HG03565 (cell line): ENCODE results near the gene GALNT14.
"Not testable (repeated sequence)": the region's sequence is repeated elsewhere in the genome, so short reads cannot be mapped to it uniquely, and the experiment has no call there.

Experiments
- ATAC-seq: cut with Tn5 transposase; IDR thresholded peaks from one replicate; pipeline ENCODE4 v1.9.1; 2021; ENCODE audit warnings: mild to moderate bottlenecking, moderate library complexity; ENCODE audit not compliant: unreplicated experiment

Gene GALNT14

GRCh38 chr2:30910686-30911085, 227.6 kb downstream of the GALNT14 start:
- ATAC-seq, result no peak

- ATAC-seq, result not testable (repeated sequence)
Measured at GRCh38 chr2:30904437-30904836, 233.8 kb downstream of the GALNT14 start.

- no peak for ATAC-seq
Measured at GRCh38 chr2:30903326-30903725, 234.9 kb downstream of the GALNT14 start.

GRCh38 chr2:30900381-30900780, 237.9 kb downstream of the GALNT14 start:
- ATAC-seq, result no peak

- no peak for ATAC-seq
Measured at GRCh38 chr2:30899516-30900054, 238.7 kb downstream of the GALNT14 start.

- ATAC-seq, result no peak
Measured at GRCh38 chr2:30897539-30897938, 240.7 kb downstream of the GALNT14 start.

GRCh38 chr2:30894498-30895119, 243.6 kb downstream of the GALNT14 start:
- no peak for ATAC-seq

- no peak for ATAC-seq
Measured at GRCh38 chr2:30888852-30889409, 249.3 kb downstream of the GALNT14 start.

- ATAC-seq, result no peak
Measured at GRCh38 chr2:30886080-30886479, 252.2 kb downstream of the GALNT14 start.

- ATAC-seq, result no peak
Measured at GRCh38 chr2:30883822-30884221, 254.4 kb downstream of the GALNT14 start.

- ATAC-seq, result no peak
Measured at GRCh38 chr2:30883184-30883583, 255.1 kb downstream of the GALNT14 start.

GRCh38 chr2:30880516-30880915, 257.7 kb downstream of the GALNT14 start:
- no peak for ATAC-seq

- ATAC-seq, result no peak
Measured at GRCh38 chr2:30877833-30878232, 260.4 kb downstream of the GALNT14 start.

- ATAC-seq, result no peak
Measured at GRCh38 chr2:30872797-30873196, 265.4 kb downstream of the GALNT14 start.

- no peak for ATAC-seq
Measured at GRCh38 chr2:30871980-30872789, 266.1 kb downstream of the GALNT14 start.

GRCh38 chr2:30871440-30871839, 266.8 kb downstream of the GALNT14 start:
- ATAC-seq, result no peak

GRCh38 chr2:30869988-30870387, 268.3 kb downstream of the GALNT14 start:
- ATAC-seq, result no peak

- no peak for ATAC-seq
Measured at GRCh38 chr2:30867385-30867784, 270.9 kb downstream of the GALNT14 start.

- no peak for ATAC-seq
Measured at GRCh38 chr2:30866974-30867373, 271.3 kb downstream of the GALNT14 start.

- no peak for ATAC-seq
Measured at GRCh38 chr2:30865892-30866681, 272.2 kb downstream of the GALNT14 start.

GRCh38 chr2:30865243-30865642, 273.0 kb downstream of the GALNT14 start:
- ATAC-seq, result no peak
